NB4 (cell line): ENCODE measurements around the gene NR4A1.

Source experiments
- DNase-seq: peaks from one replicate; pipeline ENCODE4 v3.0.0; 2010; ENCODE audit warnings: low read depth
- H3K4me3 ChIP-seq: one replicate; pipeline ENCODE4 v1.5.1; 2011; ENCODE audit warnings: mild to moderate bottlenecking, low read depth, low read length, moderate library complexity
- MAX ChIP-seq: IDR thresholded peaks from 2 replicates; pipeline ENCODE4 v1.6.1; 2011; ENCODE audit warnings: low read depth, low read length
- MYC ChIP-seq: IDR thresholded peaks from 2 replicates; pipeline ENCODE4 v1.6.1; 2011; ENCODE audit warnings: low read depth, low read length
- POLR2A ChIP-seq: IDR thresholded peaks from 2 replicates; pipeline ENCODE4 v1.6.1; 2011; ENCODE audit warnings: mild to moderate bottlenecking; ENCODE audit not compliant: insufficient read length; ENCODE audit errors: extremely low read depth
- TF ChIP-seq, protein P1 (sequence below): IDR thresholded peaks from one replicate; pipeline ENCODE4 v1.5.1; 2012; ENCODE audit warnings: low read depth, low read length

The NR4A1 gene

GRCh38 chr12:52059582-52060497 lies 8.6 kb downstream of the NR4A1 start:
- TF ChIP-seq MYC (no peak), MAX (no peak), POLR2A (no peak)
- TF ChIP-seq, protein P1, sequence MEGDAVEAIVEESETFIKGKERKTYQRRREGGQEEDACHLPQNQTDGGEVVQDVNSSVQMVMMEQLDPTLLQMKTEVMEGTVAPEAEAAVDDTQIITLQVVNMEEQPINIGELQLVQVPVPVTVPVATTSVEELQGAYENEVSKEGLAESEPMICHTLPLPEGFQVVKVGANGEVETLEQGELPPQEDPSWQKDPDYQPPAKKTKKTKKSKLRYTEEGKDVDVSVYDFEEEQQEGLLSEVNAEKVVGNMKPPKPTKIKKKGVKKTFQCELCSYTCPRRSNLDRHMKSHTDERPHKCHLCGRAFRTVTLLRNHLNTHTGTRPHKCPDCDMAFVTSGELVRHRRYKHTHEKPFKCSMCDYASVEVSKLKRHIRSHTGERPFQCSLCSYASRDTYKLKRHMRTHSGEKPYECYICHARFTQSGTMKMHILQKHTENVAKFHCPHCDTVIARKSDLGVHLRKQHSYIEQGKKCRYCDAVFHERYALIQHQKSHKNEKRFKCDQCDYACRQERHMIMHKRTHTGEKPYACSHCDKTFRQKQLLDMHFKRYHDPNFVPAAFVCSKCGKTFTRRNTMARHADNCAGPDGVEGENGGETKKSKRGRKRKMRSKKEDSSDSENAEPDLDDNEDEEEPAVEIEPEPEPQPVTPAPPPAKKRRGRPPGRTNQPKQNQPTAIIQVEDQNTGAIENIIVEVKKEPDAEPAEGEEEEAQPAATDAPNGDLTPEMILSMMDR: no peak
- DNase-seq: no peak
- H3K4me3 ChIP-seq: no peak overlapping the region

GRCh38 chr12:52060498-52061177 lies 9.4 kb downstream of the NR4A1 start:
- no peak overlapping the region for H3K4me3 ChIP-seq
- no peak for DNase-seq
- TF ChIP-seq, protein P1: no peak
- TF ChIP-seq MYC (no peak), MAX (no peak)

DNA sequence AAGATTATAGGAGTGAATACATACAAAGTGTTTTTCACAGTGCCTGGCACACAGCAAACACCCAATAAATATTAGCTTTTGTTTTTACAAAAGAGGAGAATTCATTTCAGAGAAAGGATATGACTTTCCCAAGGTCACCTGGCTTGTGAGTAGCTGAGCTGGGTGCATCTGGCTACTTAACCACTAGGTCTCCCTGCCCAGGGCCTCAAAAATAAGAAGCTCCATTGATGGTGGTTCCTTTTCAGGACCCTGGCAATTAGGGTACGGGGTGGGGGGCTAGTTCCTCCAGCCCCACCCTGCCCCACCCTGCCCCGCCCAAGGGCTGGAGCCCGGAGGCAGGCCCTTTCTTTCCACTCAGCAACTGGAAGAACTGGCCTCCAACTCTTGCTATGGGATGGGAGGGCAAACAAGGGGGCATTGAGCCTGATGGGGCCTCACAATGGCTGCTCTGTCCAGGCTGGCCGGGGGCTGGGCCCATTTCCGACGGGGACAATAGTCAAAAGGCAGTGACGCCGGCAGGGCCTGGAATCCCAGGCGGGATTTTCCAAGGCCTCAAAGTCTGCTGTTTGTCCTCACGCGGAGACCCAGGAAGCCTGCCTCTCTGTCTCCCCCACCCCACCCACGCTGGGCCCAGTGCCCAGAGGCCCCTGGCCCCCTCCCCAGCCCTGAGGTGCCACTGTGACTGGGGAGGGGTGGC lies 10.4 kb downstream of the NR4A1 start:
- no peak for TF ChIP-seq MYC
- no peak for DNase-seq
- H3K4me3 ChIP-seq: no peak overlapping the region

- no peak for DNase-seq
- TF ChIP-seq POLR2A: no peak
- TF ChIP-seq MYC: no peak
- TF ChIP-seq MAX: no peak
- TF ChIP-seq, protein P1: no peak
- no peak overlapping the region for H3K4me3 ChIP-seq
Measured at GRCh38 chr12:52062167-52063081, 11.2 kb downstream of the NR4A1 start.

DNA sequence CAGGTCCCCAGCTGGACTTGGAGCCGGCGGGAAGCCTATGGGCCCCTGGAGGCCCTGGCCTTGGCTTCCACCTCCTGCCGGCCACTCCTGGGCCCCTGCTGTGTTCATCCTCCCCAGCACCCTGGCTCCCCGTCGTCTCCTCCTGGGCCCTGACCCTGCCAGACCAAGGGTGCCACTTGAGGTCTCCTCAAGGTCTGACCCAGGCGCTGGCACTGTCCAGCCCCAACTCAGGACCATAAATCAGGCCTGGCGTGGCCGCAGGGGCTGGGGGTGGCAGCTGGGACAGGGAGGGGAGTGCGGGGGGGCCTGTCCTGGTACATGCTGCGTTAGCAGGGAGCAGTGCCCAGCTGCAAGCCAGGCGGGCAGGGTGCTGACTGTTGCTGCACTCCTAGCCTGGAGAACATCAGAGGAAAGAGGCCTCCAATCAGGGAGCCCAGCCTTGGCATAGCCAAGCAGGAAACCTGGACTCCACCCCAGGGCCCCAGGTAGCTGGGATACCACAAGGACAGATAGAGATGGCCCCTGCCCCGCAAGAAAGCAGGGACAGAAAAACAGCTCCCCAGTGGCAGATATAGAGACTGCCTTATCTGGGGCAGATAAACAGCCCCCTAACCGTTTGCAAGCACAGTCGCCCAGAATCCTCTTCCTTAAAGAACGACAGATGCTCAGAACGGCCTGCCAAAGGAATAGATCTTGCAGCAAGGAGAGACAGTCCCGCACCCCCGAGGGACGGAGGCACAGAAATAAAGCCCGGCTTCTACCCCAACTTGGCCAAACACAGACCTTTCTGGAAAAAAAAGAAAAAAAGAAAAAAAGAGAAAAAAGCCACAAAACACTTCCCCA lies 12.1 kb downstream of the NR4A1 start:
- no peak for DNase-seq
- no peak overlapping the region for H3K4me3 ChIP-seq
- TF ChIP-seq MAX (no peak), POLR2A (no peak), MYC (no peak)
- TF ChIP-seq, protein P1: no peak
